GM19035 (cell line): Measurements from ENCODE around the gene NRG2.

Experiments used
- ATAC-seq: cut with Tn5 transposase; IDR thresholded peaks from one replicate; pipeline ENCODE4 v1.9.1; 2021; ENCODE audit not compliant: unreplicated experiment

NRG2 gene

GRCh38 chr5:139951983-139952382, 91.1 kb downstream of the NRG2 start:
- ATAC-seq: no peak

- ATAC-seq: no peak
Measured at GRCh38 chr5:139951296-139951924, 91.7 kb downstream of the NRG2 start.

- no peak for ATAC-seq
Measured at GRCh38 chr5:139950436-139950835, 92.7 kb downstream of the NRG2 start.

DNA sequence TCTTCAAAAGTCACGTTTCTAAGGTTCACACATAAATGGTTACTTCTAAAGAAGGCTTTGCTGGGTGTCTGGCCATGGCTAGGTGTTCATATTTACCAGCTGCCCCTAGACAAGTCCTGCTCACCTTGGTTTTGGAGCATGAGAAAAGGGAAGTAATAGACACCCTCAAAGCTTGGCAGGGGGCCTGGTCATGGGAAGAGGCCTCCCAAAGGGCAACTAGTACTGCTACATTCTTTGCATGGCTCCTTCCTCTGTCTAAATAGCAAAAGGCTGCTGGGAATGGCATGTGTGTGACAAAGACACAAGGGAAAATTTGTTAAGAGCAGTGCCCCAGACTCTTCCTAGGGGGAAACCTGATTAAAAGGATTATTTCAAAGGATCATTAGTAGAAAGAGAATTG, 93.4 kb downstream of the NRG2 start:
- ATAC-seq: no peak

- ATAC-seq: no peak
Measured at GRCh38 chr5:139947727-139948126, 95.4 kb downstream of the NRG2 start.

GRCh38 chr5:139946440-139946839, 96.7 kb downstream of the NRG2 start:
- no peak for ATAC-seq

DNA sequence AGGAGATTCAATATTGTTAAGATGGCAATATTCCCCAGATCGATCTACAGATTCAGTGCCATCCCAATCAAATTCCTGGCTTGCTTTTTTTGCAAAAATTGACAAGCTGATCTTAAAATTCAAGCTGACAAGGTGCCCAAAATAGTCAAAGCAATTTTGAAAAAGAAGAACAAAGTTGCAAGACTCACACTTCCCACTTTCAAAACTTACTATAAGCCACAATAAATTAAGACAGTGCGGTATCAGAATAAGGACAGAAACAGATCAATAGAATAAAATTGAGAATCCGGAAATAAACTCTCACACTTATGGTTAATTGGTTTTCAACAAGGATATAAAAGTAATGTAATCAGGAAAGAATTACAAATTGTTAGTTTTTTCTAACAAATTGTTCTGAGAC, 97.1 kb downstream of the NRG2 start:
- no peak for ATAC-seq

DNA sequence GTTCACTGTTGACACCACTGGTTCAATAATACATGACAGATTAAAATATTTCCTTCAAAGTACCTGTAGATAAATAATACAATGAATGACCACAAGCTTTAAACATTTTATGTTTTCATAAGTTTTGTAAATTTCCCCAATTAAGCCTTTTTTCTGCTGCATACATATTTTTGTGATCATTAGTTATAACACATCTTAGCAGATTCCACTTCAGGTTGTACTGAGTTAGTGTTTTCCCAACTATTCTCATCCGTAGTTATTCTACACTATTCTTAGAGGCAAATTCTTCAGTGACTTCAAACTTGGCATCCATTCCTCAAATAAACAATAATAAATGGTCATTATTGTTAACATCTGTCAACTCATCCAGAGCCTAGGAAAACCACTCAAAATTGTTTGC, 100.9 kb downstream of the NRG2 start:
- no peak for ATAC-seq

- no peak for ATAC-seq
Measured at GRCh38 chr5:139930406-139930805, 112.7 kb downstream of the NRG2 start.

- no peak for ATAC-seq
Measured at GRCh38 chr5:139926797-139927503, 116.1 kb downstream of the NRG2 start.

GRCh38 chr5:139925650-139926640, 117.2 kb downstream of the NRG2 start:
- ATAC-seq: no peak

- ATAC-seq: no peak
Measured at GRCh38 chr5:139925216-139925562, 117.9 kb downstream of the NRG2 start.

GRCh38 chr5:139924294-139925215, 118.5 kb downstream of the NRG2 start:
- no peak for ATAC-seq

DNA sequence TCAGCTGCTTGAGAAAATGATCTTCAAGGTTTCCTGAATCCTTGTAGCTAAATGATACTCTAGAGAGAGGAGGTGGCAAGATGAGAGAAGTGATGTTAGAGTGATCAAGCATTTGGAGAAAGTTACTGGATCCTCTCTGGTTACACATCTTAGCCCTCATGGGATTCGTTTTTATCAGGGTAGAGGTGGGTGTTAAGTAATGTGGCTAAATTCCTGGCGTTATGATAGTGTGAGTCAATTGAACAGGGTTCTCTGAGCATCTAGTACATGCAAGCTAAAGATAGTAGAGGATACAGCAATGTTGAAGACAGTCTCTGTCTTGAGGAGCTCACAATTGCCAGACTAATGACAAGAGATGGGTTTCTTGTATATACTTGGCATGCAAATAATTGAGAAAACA, 123.8 kb downstream of the NRG2 start:
- no peak for ATAC-seq

DNA sequence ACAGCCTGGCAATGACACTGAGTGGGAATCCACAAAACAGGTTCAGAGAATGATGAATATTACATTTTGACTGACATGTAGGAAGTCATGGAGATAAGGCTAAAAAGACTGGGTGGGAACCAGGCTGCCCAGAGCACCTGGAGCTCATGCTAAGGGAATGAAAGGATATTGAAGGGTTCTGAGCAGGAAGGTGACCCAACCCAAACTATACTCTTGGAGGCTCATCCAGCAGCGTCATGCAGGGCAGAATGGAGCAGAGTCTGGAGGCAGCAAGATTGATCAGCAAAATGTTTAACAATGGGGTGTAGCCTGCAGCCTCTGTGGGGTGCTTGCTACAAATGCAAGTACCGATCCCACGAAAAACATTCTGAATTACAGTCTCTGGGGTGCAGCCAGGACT, 127.3 kb downstream of the NRG2 start:
- no peak for ATAC-seq

DNA sequence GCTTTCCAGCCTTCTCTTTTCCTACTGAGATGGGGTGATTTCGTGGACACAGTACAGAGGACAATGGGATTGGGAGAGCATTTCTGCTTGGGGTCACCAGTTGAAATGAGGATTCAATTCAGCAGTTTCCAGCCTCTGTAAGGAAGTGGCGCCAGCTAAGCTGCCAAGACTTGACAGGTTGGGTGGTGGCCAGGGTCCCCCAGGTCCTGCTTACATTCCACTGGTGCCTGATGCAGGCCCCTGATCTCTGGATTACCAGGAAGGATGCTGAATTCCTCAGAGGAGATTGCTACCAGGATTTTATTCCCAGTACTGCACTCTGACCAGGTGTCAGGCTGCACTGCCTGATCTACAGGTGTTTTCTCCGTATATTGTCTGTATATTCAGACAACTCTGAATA, 127.8 kb downstream of the NRG2 start:
- no peak for ATAC-seq

DNA sequence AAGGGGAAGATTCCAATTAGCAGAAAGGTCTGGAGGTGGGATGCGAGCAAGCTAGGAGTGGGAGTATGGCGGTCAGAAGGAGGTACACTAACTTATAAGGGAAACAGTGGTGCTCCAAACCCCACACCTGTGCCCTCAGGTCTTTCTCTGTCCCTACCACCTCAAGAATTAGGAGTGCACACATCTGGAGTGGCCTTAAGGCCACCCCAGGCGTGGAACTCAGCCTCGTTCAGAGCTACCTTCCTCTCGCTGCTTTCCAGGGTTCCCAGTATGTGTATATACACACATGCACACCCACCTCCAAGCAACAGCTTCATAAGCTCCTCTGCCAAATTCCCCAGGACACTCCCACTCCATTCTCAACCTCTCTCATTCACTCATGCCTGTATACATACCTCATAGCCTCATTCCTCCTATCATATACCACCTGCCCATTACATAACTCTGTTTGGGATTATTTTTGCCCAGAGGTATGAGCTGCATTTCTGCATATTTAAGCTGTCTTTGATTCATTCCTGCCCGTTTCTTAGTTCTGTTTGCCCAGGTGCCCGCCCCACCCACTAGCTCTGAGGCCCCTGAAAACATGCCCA, 128.8 kb downstream of the NRG2 start:
- ATAC-seq: no peak

DNA sequence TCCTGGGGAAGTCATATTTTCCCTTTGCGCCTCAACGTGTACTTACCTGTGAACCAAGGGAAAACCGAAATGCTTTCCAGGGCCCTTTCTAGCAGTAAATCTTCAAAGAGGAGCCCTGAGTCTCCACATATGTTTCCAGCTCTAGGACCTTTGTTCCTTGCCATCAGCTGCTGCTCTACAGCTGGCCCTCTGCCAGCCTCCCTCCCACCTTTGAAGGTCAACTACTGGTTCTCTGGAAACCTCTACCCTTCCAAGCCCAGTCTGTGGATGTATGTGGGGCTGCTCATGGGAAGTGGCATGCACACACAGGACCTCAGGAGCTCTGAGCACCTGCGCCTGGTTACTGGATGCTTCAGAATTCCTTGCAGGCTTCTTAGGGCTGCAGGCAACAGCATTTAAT, 130.3 kb downstream of the NRG2 start:
- no peak for ATAC-seq

DNA sequence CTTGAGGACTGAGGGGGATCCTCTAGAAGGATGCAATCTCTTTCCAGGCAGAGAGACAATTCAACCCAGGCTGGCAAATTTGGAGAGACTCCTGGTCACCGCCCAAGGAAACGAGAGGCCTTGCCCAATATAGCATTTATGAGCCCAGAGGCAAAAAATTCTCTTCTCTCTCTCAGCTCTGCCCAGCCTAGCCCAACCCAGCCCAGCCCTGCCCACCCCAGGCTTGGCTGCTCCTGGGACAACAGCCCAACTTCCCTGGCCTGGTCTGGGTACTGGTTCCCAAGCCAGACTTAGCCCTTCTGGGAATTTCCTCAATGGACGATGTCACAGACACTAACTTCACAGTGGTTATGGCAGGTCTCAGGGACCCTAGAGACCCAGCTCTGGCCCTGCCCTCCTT, 130.9 kb downstream of the NRG2 start:
- ATAC-seq: no peak

DNA sequence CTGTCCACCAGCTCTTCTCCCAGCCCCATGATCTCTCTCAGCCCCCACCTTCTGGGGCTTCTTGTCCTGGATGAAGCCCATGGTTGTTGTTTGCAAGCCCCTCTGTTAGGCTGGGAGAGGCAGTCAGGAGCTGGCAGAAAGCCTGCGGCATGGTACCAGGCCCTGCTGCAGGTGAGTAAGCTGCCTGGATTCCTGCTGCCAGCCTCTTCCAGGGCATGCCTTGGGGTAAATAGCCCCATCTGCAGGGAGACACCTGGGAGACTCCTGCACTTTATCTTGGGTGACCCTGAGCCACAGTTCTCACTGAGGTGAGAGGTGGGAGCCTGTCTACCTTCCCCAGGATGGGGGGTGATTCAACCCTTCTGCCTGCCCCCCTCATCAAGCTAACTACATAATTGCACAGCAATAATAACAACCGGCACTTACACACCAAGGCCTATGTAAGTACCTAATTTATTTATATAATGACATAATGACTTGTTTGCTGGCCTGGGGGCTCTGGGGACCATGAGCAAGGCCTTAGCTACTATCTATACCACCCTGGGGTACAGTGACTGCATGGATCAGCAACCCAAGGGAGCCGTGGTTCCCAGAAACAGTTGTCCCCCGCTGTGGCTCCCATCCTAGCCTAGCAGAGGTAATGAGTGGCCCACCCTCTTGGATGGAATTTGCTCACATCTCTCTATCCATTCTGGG, 131.5 kb downstream of the NRG2 start:
- no peak for ATAC-seq
